PC-3 (cell line): ENCODE measurements around the gene GSTM3.

Experiments used
- CTCF ChIP-seq: fragments of 300-600 bp; sonication (generic); conservative IDR thresholded peaks from 2 replicates; pipeline ENCODE4 v1.5.1; 2017; ENCODE audit warnings: antibody characterized with exemption, low read depth, mild to moderate bottlenecking, low read length
- EZH2 ChIP-seq: fragments of 300-600 bp; sonication (generic); IDR thresholded peaks from one replicate; pipeline ENCODE4 v1.6.1; 2017; ENCODE audit warnings: antibody characterized with exemption, mild to moderate bottlenecking, low read length; ENCODE audit not compliant: unreplicated experiment

DNA sequence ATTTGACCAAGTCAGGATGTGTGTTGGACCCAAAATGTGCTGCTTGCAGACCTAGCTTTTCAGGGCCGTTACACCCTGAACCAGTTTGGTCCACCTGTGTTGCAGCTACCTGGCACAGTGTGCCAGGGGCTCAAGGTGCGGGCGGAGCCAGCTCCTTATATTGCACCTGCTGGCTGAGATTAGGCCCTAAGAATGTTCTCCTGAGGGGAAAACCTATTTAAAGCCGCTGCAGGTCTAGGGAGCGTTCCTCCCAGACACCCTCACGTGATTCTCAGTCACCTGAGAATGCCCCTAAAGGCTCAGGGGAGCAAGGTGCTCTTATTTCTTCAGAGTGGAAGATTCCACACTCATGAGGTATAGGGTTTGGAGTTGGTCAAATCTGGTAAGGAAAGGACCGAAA is 12.0 kb downstream of the GSTM3 start:
- TF ChIP-seq EZH2 (no peak), CTCF (no peak)
